ENCODE measurements around the gene BUB1.
A peak's percentile ranks its signal among the peaks of the same experiment; 100 is the strongest.

BUB1 gene

GRCh38 chr2:110647777-110648176, 30.1 kb downstream of the BUB1 start:
- no peak for TF ChIP-seq CTCF (conservative IDR thresholded peaks at IDR 0.05)
- H3K27ac ChIP-seq: no peak overlapping the region

- H3K27ac ChIP-seq: no peak overlapping the region
- no peak for TF ChIP-seq CTCF (conservative IDR thresholded peaks at IDR 0.05)
Observed at GRCh38 chr2:110645616-110646015, 32.2 kb downstream of the BUB1 start.

- H3K27ac ChIP-seq: no peak overlapping the region
- no peak for TF ChIP-seq CTCF (conservative IDR thresholded peaks at IDR 0.05)
Observed at GRCh38 chr2:110644357-110644756, 33.5 kb downstream of the BUB1 start.

- no peak for TF ChIP-seq CTCF (conservative IDR thresholded peaks at IDR 0.05)
- no peak overlapping the region for H3K27ac ChIP-seq
Observed at GRCh38 chr2:110642360-110642759, 35.5 kb downstream of the BUB1 start.

- no peak overlapping the region for H3K27ac ChIP-seq
- TF ChIP-seq CTCF (conservative IDR thresholded peaks at IDR 0.05): no peak
Observed at GRCh38 chr2:110639972-110640371, 37.9 kb downstream of the BUB1 start.

GRCh38 chr2:110638952-110639695, 38.7 kb downstream of the BUB1 start:
- TF ChIP-seq CTCF (conservative IDR thresholded peaks at IDR 0.05): no peak

GRCh38 chr2:110638004-110638403, 39.9 kb downstream of the BUB1 start:
- no peak for TF ChIP-seq CTCF (conservative IDR thresholded peaks at IDR 0.05)
- H3K27ac ChIP-seq: peak overlapping the region; percentile 7; the same call in 1 of the 2 replicates

More at GRCh38 chr2:110638952-110639695, 38.7 kb downstream of the BUB1 start:
- no peak overlapping the region for H3K27ac ChIP-seq

Data from VCaP (cell line).